HG02970 (cell line): ENCODE measurements around the gene ST3GAL3.

Experiments used
- ATAC-seq: cut with Tn5 transposase; IDR thresholded peaks from one replicate; pipeline ENCODE4 v1.9.1; 2021; ENCODE audit warnings: mild to moderate bottlenecking, moderate library complexity, moderate number of reproducible peaks; ENCODE audit not compliant: unreplicated experiment, low FRiP score

The ST3GAL3 gene

DNA sequence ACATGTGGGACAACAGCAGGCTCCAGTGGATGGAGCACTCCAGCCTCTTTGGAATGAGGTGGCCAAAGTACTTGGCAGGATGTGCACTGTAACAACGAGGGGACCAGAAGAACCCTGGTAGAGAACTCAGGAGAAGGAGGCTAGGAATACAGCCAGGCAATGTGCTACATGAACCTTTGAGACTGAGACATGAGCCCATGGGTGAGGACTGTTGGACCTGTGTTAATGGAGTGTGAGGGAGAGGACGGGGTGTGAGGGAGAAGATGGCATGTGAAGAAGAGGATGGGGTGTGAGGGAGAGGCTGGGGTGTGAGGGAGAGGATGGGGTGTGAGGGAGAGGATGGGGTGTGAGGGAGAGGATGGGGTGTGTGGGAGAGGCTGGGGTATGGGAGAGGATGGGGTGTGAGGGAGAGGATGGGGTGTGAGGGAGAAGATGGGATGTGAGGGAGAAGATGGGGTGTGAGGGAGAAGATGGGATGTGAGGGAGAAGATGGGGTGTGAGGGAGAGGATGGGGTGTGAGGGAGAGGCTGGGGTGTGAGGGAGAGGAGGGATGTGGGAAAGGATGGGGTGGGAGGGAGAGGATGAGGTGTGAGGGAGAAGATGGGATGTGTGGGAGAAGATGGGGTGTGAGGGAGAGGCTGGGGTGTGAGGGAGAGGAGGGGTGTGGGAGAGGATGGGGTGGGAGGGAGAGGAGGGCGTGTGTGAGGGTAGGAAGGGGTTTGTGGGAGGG is 164.0 kb downstream of the ST3GAL3 start:
- ATAC-seq, result no peak

- ATAC-seq, result no peak
Measured at GRCh38 chr1:43872280-43872679, 164.9 kb downstream of the ST3GAL3 start.

- ATAC-seq, result no peak
Measured at GRCh38 chr1:43873851-43874250, 166.5 kb downstream of the ST3GAL3 start.

DNA sequence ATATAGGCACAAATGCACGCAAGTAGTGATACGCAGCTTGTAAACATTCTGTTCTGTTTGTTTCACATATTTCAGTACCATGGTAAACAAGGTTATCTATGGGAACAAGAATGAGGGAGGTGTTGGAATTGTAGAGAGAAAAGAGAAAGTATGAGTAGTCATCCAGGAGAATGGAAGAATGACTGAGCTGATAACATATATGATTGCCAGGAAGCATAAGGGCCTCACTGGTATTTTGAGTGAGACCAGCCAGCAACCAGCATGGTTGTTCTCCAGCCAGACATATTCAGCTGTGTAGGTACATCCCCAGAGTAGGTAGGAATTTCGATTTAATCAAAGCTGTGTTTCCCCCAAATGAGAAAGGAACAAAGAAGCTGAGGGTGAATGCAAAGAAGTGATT is 167.4 kb downstream of the ST3GAL3 start:
- ATAC-seq, result no peak

GRCh38 chr1:43875331-43875730 is 168.0 kb downstream of the ST3GAL3 start:
- ATAC-seq, result no peak

DNA sequence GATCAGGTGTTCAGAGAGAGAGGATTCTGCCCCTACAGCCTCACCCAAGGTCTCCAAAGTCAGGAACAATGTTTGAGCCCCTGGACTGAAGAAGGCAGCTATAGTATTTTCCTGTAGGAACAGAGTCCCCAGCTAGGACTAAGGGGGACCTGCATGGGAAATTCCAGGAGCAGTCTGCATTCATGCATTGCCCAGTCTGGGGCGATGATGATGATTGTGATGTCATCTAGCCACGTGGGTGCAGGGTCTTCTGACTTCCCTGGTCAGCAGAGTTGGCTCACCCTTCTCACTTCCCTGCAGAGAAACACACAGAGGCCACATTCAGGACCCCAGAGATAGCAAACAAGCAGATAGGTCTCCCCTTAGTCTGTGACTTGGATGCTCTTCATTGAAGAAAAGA is 169.8 kb downstream of the ST3GAL3 start:
- no peak for ATAC-seq

DNA sequence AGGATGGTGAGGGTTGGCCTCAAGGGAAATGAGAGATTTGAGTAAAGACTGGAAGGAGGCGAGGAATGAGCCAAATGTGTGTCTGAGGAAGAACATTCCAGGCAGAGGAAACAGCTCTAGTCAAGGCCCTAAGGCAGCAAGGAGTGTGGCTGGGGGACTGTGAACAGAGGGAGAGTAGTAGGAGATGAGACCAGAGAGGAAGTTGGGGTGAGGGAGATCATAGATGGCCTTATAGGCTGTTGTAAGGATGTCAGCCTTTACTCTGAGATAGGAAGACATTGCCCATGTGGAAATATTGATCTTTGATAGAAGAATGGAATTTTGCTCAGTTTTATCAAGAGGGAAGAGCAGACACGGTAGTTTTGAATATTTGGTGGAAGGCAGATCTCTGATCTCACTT is 171.1 kb downstream of the ST3GAL3 start:
- ATAC-seq, result no peak

DNA sequence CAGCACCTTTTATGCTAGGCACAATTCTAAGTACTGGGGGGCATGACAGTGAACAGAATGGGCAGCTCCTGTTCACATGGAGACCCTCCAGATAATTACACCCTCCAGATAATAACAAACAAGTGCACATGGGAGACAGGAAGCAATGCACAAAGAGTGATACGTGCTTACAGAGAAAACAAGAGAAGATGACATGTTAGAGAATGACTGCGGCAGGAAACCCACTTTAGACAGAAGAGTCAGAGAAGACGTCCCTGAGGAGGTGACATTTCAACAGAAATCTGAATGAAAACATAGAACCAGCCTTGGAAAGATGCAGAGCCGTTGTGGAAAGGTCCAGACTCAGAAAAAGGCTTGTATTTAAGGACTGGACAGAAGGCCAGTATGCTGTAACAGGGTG is 171.5 kb downstream of the ST3GAL3 start:
- no peak for ATAC-seq

DNA sequence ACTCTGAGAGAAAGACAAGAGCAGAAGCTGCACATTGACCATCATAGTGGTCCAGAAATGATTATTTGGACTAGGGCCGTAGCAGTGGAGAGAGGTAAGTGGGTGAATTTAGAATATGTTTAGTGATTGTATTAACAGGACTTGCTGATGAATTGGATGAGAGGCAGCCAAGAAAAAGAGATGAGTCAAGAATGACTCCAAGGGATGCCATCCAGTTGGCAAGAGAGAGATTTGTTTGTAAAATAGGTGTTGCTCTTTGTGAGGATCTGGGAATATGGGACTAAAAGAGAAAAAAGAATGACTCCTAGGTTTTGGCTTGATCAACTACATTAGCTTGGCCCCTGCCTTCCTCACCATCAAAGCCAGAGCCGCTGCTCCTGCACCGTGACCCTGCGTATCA is 172.1 kb downstream of the ST3GAL3 start:
- no peak for ATAC-seq

DNA sequence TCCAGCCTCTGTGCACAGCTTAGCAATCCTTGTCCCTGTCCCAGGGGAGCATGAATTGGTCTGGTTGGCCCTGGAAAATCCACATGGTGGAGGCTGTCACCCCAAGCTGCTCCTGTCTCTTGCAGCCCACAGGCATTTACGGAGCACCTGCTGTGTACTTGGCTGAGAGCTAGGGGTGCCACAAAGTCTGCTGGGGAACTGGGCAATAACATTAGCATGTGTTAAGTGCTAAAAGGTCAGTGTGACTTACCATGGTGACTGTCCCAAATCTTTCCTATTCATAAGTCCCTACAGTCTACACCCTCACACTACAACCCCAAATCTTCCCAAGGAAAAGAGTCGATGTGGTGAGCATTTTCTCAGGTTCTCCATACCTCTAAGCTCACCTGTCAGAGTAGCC is 172.7 kb downstream of the ST3GAL3 start:
- no peak for ATAC-seq

DNA sequence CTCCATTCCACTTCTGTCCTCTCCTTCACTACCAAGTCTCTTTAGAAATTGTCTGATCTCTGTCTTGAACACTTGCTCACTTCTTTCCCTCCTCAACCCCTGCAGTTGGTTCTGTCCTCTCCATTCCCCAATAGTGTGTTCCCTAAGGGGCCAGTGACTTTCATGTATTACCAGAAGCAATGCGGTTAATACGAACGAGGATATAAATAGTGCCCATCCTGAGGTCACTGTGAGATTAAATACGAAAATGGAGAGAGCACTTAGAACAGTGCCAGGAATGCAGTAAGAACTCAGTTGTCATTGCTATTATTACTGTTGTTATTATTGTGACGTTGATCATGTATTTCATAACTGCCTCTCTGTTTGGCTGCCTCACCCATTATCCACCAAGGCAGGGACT is 173.3 kb downstream of the ST3GAL3 start:
- ATAC-seq, result no peak

GRCh38 chr1:43881415-43881814 is 174.1 kb downstream of the ST3GAL3 start:
- ATAC-seq, result no peak

DNA sequence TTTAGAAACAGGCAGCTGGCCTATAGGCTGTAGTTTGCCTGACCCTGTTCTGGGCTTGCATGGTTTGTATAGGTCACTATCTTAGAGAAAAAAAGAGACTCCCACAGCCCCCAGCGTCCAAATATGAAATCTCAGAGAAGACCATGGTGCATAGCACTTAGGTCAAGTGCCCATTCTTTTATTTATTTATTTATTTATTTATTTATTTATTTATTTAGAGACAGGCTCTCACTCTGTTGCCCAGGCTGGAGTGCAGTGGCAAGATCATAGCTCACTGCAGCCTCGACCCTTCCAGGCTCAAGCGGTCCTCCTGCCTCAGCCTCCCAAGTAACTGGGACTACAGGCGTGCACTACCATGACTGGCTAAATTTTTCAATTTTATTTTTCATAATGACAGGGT is 175.4 kb downstream of the ST3GAL3 start:
- no peak for ATAC-seq

- ATAC-seq, result no peak
Measured at GRCh38 chr1:43883321-43883720, 176.0 kb downstream of the ST3GAL3 start.

DNA sequence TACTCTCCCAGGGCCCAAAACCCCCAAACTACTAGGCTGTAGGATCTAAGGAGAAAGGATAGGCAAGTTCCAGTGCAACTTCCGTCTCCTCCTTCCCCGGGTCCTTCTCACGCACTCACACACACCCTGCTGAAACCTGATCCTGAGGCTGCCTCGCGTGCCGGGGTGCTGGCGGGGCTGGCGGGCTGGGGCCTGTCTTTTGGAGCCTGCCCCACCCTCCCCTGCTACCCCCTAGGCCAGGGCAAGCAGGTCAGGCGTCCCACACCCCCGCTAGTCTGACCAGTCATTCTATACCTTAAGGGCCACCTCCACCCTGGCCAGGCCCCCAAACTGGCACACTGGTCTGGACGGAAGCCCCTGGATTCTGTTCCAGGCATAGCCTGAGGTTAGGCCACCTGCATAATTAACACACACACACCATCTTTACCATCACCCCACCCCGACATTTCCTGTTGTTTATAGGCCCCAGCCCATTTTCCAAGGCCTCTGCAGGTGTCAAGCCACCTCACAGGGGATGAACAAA is 178.0 kb downstream of the ST3GAL3 start:
- ATAC-seq, result no peak

GRCh38 chr1:43887748-43888147 is 180.4 kb downstream of the ST3GAL3 start:
- no peak for ATAC-seq

DNA sequence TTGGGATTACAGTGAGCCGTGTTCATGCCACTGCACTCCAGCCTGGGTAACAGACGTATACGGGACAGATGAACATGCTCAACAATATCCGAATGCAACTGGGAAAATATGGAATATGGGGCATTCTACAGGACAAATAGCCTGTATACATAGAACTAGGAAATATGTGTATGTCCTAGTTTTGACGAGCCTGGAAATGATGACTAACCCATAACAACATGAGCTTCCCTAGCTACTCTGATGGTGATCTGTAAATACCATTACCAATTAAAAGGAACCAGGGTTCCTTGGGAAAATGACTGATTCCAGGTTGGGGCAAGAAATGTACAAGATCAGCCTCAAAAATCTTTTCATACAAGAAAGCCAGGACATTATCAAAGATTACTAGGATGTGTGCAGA is 183.5 kb downstream of the ST3GAL3 start:
- ATAC-seq, result no peak

GRCh38 chr1:43893006-43893405 is 185.7 kb downstream of the ST3GAL3 start:
- no peak for ATAC-seq

- no peak for ATAC-seq
Measured at GRCh38 chr1:43898981-43899380, 191.6 kb downstream of the ST3GAL3 start.

- no peak for ATAC-seq
Measured at GRCh38 chr1:43900386-43900785, 193.1 kb downstream of the ST3GAL3 start.

- ATAC-seq, result no peak
Measured at GRCh38 chr1:43901196-43901961, 194.0 kb downstream of the ST3GAL3 start.
